GM18517 (cell line): ENCODE data around the gene RAP1GAP2.
"Not testable (repeated sequence)": the region's sequence is repeated elsewhere in the genome, so short reads cannot be mapped to it uniquely, and the experiment has no call there.

ENCODE experiments used
- ATAC-seq: cut with Tn5 transposase; IDR thresholded peaks from one replicate; pipeline ENCODE4 v1.9.1; 2021; ENCODE audit warnings: mild to moderate bottlenecking, moderate library complexity; ENCODE audit not compliant: unreplicated experiment

Gene RAP1GAP2

DNA sequence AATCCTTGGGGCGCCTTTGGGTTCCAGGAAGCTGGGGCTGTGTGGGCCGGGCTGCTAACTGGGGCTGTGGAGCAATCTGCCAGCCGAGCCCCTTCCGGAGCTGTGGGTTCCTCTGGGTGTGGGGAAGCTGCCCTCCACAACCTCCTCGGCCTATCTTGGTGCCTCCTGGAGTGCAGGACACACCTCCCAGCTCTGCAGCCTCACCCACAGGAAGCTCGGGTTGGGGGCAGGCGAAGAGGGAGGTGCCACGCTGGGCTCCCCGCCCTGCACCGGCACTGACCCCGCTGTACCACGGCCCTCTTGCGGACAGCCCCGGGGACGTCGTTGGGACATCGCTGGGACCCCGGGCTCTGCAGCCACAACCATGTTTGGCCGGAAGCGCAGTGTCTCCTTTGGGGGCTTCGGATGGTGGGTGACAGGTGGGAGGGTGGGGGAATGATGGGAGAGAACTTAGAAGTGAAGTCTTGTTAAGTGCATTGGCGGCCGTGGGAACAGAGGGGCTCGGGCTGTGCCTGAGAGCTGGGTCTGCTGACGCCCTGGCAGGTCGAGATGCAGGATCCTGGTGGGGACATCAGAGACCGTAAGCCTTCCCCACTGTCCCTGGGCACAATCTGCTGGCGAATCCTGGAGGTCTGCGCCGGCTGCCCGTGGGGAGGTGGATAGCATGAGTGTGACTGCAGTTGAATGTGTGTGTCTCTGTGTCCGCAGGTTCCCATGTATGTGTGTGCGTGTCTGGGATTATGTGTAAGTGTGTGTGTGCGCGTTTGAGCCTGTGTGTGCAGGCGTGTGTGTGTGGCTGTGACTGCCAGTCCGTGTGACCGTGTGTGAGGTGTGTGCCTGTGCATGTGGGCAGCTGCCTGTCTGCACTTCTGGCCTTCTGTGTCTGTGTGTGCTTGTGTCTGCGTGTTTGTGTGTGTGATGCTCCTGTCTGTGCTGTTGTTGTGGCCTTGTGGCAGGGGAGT is at the start of gene RAP1GAP2:
Gene RAP1GAP2, plus strand, starts transcription at position 275 of the 962 bp plus-strand sequence. Its CDS starts 90 bp downstream, at position 365.
- ATAC-seq = no peak

DNA sequence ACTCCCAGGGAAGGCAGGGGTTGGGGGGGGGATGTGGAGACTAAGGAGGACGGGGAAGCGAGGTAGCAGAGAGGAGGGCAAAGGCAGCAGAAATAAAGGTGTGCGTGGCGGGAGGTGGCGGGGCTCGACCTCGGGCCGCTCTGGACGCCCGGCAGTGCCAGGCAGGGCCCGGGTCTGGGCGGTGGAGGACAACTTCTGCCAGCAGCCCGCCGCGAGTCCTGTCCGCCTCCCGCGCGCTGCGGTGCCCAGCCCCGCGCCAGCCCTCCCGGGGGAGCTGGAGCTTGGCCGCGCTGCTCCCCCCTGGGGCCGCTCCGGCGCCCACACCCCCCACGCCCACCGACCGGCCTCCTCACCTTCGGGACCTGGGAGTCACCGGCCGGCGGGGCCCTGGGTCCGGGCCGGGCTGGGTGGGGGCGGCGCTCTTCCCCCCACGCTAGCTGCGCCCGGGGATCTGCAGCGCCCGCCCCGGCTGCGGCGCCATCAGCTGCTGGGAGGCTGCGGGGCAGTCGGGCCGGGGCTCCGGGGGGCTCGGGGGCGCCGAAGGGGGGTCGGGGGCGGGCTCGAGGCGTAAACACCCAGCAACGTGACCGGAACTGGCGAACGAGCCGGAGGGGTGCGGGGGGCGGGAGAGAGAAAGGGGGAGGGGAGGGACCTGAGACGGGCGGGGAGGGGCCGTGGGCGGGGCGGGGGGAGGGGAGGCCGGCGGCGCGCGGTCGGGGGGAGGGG is 47.0 kb upstream of the RAP1GAP2 start, which contains the start of gene CCDC92B:
Gene CCDC92B, minus strand, starts transcription at position 595 of the 726 bp plus-strand sequence. CDS start 14,507 bp downstream, outside the sequence.
- ATAC-seq = no peak

DNA sequence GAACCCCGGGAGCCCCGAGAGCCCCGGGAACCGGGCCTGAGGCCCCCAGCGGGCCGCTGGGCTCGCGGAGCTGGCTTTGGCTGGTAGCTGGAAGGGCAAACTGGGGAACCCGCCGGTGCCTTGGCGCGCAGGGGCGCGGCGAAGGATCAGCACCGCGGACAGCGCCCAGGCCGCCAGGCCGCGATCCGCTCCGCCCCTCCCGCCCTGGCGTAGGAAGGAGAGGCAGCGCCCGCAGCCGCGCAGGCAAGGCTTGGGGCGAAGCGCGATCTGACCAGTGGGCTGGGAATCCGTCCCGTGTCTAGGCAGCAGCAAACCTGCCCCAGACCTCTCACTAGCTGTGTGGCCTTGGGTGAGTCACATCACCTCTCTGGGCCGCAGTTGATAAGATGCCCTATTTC is 46.5 kb upstream of the RAP1GAP2 start:
- no peak for ATAC-seq

DNA sequence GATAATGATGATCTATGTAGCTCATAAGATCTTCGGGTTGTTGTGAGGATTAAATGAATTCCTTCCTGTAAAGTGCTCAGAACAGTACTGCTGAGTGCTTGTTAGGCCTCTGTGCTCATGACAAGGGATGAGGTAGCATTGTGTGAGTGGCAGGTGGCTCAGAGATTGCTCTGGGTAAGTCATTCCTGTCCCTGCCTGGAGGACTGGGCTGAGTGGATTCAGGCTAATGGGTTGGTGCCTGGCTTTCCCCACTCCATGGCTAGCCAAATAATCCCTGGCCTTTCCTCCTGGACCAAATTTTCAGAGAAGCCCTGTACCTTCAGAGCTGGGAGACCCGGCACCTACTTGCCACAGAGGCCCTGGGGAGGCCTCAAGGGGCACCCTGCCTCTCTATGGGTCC is 45.5 kb upstream of the RAP1GAP2 start:
- ATAC-seq = no peak

DNA sequence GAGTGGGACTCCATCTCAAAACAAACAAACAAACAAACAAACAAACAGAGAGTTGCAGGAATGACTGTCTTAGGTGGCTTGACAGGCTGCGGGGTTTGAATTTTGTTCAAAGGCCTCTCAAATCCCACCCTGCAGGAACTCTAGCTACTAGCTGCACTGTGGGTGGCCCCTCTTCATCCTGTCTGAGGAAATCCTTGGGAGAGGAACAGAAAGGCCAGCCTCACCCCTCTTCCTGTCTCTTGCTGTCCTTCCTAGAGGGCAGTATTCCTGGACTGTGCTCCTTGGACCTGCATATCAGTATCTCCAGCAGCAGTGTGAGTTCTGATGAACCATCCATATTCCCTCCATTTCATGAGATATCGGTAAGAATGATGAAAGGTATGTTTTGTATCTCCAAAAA is 44.7 kb upstream of the RAP1GAP2 start:
- no peak for ATAC-seq

DNA sequence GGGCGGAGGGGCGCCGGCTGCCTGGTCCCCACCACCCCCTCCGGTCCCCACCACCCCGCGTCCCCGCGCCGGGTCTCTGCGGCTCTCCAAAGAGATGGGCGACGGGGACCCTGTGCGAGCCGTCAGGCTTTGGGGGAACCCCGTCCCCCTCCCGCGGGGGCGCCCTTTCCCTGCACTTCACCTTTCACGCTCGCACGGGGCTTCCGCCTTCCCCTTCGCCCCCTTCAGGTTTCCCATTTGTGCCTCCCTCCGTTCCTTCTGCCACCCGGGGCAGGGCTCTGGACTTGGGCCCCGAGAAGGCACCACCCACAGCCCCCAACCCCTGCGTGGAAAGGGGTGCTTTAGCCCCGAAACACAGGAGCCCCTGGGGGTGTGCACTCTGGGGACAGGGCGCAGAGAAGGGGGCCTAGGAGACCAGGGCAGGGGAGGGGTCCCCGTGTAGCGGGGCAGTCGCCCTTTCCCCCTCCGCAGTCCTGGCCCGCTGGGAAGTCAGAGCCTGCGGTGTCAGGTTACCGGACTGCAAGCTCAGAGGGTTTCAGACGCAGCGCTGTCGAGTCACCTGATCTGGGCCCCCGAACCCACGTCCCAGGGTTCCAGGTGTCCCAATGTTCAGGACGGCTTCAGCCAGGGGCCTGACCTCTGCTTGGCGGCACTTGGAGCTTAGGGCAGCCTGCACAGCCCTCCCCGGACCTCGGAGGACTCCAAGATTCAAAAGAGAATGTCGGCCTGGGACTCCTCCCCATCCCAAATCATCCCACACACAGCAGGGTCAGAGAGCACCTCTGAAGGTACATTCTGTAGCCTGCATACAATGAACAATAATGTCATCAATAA is 40.1 kb upstream of the RAP1GAP2 start:
- ATAC-seq = no peak

DNA sequence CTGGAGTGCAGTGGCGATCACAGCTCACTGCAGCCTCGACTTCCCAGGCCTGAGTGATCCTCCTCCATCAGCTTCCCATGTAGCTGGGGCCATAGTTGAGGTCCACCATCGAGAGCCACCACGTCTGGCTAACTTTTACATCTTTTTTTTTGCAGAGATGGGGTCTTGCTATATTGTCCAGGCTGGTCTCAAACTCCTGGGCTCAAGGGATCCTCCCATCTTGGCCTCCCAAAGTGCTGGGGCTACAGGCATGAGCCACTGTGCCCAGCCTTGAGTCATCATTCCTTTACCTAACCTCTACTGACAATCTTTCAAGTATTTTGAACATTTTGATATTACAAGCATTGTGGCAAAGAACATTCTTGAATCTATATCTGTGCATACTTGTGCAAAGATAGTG is 37.4 kb upstream of the RAP1GAP2 start:
- no peak for ATAC-seq

DNA sequence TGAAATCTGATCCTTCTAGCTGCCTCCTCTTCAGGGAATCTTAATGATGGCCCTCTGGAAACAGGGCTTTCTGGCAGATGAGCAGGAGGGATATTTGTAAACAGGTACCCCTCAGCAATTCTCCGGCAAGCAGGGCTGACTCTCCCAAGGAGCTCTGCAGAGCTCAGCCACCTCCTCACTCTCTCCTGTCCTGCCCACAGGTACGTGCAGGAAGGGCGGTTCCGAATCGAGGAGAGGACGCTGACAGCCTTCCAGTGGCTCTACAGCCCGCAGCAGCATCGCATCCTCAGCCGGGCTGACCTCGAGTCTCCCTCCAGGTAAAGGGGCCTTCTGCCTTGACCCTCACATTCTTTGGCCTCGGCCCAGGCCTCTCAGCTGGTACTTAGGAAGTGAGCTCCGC is 26.1 kb upstream of the RAP1GAP2 start:
- ATAC-seq = no peak

DNA sequence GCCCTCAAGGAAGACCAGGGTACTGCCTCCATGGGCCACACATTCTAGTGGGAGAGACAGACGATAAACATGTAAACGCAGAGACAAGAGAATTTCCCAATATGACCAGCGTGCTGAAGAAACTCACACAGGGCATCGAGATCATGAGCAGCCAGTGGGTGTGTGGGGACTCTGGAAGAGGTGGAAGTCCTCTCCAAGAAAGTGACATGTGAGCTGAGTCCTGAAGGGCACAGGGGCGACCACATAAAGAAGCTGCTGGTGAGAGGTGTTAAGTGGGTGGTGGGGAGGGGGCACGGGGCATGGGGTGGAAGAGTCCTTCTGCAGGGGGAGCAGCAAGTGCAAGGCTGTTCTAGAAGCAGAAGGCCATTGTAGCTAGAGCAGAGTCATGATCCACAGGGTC is 21.0 kb upstream of the RAP1GAP2 start:
- ATAC-seq = no peak

DNA sequence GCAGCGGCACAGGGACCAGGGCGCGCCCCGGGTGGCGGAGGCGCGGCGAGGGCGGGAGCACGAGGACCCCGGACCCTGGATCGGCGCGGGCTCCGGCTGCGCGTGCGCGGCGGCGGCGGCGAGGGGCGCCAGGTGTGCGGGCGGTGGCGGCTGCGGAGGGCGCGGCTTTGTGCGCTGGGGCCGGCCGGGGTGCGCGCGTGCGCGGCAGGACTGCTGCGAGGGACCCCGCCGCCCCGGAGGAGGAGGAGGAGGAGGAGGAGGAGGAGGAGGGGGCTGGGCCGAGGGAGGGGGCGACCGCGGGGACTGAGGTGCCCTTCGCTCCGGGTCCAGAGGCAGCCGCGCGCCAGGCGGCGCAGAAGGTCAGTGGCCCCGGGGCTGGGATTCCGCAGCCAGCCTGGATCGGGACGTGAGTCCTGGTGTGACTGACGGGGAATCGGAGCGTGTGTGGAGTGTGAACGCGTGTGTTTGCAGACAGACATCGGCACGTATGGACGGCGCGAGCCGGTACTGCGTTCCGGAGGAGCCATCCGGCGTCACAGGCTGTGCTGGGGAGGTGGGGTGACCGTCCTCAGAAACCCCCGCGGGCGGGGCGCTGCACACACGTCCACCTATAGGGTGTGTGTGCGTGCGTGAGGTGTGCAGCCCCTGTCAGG is 19.5 kb upstream of the RAP1GAP2 start:
- ATAC-seq = no peak

DNA sequence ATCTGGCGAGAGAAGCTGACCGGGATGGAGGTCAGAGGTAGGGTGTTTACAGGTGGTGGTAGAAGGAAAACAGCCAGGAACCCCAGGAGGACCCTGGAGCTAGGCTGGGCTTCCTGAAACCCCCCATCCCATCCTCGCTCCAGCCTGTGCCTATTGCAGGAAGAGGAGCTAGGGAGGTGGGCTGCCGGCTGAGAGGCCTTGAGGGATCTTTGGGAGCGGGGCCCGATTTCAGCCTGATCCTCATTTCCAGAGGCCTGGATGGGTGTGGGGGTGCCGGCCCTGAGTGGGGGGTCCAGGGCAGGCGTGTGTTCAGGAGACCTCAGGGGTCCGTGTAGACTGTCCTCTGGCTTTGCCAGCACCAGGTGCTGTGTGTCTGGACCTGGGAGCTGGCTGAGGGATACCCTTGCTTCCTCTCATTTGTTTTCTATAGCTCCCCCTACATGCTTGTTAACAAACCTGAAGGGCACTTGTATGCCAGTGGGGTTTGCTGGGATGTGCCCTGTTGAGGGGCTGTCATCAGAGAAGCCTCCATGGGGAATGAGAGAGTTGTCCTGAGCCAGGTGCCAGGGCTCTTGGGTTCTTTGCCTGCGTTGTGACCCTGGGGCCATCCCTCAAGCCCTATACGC is 18.9 kb upstream of the RAP1GAP2 start:
- ATAC-seq = no peak

DNA sequence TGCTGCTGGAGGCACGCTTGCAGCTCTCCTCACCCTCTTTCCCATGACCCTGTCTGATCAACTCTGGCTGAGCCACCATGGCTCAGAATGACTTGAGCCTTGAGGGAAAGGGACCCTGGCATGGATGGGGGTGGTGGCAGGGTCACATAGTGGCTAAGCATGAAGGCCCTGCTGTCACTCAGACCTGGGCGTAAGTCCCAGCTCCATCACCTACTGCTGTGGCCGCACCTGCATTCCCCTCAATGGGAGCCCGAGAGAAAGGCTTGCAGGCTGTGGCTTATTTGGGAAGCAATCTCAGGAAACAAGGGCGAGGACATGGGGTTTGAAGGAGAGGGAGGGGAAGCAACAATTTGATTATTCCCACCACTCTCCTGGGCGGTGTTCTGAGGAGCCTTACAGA is 17.7 kb upstream of the RAP1GAP2 start:
- ATAC-seq = no peak

DNA sequence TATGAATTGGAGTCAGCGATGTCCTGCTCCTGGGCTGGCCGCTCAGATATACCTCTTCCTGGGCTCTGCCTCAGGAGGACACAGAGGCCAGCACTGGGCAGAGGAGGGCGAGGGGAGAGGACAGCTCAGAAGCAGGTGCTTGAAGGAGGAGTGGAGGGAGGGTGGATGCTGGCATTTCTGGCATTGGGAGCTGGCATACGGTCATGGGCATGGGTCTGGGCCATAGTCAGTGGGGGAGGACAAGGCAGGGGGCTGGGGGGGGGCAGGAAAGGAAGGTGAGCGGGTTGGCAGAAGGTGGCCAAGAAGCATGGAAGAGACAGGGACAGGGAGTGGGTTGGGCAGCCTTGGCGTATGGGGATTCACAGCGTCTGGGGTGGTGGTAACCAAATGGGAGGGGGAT is 16.7 kb upstream of the RAP1GAP2 start:
- no peak for ATAC-seq

DNA sequence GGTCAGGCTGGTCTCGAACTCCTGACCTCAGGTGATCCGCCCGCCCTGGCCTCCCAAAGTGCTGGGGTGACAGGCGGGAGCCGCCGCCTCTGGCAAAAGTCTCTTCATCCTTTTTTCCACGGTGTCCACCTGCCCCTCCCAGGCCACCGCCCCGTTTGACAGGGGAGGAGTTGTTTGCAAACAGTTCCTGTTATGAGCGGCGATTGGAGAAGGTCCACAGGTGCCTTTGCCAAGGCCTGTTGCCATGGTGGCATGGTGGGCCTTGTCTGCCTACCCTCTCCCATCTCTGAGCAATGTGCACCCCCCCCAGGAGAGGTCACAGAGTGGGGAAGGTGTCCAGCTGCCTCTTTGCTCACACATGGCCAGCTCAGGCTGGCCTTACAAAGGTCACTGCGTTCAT is 16.0 kb upstream of the RAP1GAP2 start:
- ATAC-seq = no peak

DNA sequence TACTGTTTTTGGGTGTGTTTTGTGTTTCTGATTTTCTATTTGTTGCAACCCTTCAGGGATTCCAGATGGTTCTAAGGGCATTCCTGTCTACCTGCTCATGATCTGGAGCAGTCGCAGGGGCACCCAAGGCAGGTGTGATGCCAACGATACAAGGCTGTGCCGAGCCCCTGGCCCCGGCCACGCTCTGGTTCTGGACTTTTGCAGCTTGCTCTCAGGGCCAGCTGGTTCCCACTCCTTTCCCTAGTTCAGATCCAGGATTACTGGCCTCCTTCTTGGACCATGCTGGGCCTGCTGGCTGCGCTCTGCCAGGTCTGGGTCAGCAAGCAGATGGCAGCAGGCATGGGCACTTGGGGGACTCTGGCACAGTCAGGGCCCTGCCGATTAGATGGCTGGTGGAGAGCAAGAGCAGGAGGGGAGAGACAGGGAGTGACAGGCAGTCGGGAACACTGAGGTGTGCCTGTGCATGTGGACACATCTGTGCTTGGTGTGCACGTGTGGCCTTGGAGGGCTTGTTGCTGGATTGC is 15.2 kb upstream of the RAP1GAP2 start:
- ATAC-seq = no peak

DNA sequence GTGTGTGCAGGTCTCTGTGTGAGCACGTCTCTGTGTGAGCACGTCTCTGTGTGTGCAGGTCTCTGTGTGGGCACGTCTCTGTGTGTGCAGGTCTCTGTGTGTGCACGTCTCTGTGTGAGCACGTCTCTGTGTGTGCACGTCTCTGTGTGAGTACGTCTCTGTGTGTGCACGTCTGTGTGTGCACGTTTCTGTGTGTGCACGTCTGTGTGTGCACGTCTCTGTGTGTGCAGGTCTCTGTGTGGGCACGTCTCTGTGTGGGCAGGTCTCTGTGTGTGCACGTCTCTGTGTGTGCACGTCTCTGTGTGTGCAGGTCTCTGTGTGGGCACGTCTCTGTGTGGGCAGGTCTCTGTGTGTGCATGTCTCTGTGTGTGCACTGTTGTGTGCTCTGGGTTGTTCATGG is 14.6 kb upstream of the RAP1GAP2 start:
- ATAC-seq = not testable (repeated sequence)

DNA sequence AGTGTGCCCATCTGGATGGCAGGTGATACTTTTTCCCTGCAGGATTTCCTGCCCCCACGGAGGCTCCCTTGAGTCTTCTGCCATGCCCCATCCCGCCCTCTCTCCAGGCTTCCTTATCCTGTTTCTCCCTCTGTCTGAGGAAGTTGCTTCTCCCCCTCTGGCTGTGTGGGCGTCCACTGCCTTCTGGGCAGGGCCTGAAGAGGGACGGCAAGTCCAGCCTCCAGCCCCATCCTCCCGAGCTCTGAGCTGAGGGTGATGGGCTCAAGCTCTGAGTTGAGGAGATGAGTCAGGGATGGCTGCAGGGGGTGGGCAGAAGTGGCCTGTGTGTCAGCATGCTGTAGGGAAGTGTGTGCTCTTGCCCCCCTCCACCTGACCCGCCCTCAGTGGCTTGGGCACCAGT is 14.2 kb upstream of the RAP1GAP2 start:
- ATAC-seq = no peak

DNA sequence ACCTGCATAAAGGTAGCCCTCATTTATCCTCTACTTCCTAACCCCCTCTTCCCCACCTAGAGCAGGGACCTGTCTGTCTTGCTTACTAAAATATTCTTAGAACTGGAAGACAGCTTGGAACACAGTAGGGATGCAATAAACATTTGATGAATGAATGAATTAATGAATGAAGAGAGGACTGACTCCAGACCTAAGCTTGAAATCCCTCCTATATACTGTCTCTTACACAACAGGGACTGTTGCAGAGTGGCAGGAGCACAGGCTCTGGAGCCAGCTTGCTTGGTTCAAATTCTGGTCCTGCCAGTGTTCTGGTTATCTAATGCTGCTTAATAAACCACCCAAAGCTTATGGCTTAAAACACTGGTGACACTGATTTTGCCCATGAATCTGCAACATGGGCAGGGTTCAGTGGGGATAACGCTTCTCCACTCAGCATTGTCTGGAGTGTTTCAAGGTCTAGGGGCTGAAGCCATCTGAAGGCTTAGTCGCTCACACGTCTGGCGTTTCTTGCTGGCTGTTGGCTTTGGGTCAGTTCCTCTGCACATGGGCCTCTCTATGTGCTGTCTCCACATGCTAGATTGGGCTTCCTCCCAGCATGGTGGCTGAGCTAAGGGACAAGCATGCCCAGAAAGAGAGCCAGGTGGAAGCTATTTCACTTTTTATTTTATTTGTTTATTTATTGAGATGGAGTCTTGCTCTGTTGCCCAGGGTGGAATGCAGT is 12.8 kb upstream of the RAP1GAP2 start:
- ATAC-seq = no peak

DNA sequence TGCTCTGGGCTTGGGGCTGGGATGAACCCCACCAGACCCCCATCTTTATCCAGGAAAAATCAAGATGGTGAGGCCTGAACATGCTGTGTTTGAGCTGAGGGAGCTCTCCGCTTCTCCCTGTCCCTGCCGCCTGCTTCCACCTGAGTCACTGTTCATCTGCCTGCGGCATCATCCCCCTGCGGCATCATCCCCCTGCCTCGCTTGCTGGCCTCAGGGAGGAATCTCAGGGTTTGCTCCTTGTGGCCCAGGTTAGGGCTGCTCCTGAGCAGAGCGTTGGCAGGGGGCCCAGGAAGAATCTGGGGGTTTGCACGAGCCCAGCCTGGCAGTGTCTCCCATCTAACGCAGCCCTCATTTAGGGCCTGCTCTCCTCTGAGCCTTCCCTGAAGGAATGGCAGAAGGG is 11.4 kb upstream of the RAP1GAP2 start:
- no peak for ATAC-seq
